ENCODE data around the gene ITGB3.

DNA sequence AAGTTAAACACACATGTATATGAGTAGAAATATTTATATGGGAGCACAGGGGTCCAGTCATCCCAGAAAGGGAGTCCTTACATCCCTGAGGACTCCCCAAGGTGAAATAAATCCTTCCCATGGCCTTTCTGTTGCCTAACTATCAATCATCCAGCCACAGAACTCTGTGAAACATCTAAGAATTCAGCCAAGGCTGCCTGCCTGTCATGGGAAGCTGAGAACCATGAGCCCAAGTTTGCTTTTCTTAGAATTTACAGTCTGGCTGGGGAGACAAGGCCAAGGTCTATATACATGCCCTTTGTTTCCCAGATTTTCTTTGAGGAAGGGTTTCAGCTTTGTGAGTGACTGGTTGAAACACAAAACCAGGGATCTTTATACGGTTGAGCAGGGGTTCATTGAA, 28.7 kb upstream of the ITGB3 start:
- no peak for TF ChIP-seq NFYB (IDR thresholded peaks at IDR 0.05; ENCODE audit: extremely low read depth, insufficient read length)
- no peak for TF ChIP-seq EP300 (IDR thresholded peaks at IDR 0.05; ENCODE audit: low read length)
